Stimulated activated CD4-positive, alpha-beta T cell treated with anti-CD3 and anti-CD28 coated beads, TNF-alpha, amount 100 ng/mL, for 24 hours (primary cell): ENCODE data around the gene AMIGO2.

Experiments used
- DNase-seq, 3 experiments: peaks; one replicate each; pipeline ENCODE4 v3.0.0-alpha.2; 2020; ENCODE audit warnings: low read depth in 3 of 3

Gene AMIGO2

GRCh38 chr12:47033789-47034555, 45.8 kb downstream of the AMIGO2 start:
- DNase-seq, result no peak

DNA sequence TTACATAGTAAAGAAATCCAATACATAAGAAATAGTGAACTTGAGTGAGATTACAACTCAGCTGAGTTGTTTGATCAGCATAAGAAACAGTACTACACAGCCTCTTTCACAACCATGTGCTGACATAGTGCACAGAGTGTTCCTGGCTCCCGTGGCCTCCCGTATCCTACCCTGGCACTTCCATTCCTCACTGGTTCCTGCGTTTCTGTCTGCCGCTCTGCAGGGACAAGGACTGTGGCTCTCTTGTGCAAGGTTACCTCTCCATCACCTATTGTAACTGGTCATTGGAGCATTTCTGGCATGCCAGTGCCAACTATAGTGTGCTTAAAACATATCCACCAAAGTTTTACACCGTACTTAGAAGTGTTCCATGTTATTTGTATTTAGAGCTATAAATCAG, 46.7 kb downstream of the AMIGO2 start:
- DNase-seq, result no peak

DNA sequence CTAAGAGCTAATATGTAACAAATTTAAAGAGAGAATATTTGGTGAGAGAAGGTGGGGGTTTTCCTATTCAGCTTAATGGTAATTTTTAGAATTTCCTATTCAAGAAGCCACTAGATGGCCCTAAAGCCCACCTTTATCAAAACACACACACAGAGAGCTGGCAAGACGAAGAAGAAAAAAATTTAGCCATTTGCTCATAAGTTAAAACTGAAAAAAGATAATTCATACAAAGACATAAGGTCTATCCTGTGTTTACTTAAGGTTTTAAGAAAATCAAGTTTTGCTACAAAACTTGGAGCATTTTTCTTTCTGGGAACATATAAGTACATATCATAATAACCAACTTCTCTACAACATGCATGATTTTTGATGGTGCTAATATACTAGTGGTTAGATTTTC, 47.1 kb downstream of the AMIGO2 start:
- no peak for DNase-seq

DNA sequence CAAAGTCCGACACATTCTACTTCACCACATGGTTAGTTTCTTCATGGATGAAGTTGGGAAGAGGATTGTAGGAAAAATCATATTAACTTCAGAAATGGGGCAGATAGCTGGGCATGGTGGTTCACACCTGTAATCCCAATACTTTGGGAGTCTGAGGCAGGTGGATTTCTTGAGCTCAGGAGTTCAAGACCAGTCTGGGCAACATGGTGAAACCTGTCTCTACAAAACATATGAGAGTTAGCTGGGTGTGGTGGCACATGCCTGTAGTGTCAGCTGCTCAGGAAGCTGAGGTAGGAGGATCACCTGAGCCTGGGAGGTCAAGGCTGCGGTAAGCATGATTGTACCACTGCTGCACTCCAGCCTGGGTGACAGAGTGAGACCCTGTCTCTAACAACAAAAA, 49.9 kb downstream of the AMIGO2 start:
- no peak for DNase-seq

DNA sequence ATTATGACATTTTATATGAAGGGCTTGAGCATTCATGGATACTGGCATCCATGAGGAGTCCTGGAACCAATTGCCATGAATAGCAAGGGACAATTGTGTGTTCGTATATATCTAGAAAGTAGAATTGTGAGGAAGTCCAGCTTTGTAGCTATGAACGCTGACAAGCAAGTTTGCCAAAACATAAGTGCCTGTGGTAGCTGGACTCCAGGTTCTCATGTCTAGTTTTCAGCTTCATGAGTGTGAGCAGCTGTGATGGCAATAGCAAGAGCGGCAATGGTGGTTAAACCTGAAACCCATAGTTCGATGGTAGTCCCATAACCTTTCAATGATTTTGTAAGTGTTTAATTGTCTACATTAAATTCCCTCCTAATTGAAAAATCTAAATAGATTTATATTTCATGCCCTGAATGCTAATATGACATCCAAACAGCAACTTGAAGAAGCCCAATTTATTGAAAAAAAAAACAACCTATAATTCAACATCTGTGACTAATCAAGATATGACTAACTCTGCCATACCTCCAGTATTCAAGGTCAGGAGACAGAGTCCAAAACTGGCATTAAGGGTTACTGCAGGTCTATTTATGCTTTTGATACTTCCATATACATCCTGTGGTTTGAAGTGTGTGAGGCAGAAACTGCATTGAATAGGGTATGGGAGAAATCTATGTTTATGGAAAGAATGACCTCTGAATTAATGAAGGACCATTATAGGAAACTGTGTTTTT, 50.6 kb downstream of the AMIGO2 start:
- DNase-seq, result no peak

DNA sequence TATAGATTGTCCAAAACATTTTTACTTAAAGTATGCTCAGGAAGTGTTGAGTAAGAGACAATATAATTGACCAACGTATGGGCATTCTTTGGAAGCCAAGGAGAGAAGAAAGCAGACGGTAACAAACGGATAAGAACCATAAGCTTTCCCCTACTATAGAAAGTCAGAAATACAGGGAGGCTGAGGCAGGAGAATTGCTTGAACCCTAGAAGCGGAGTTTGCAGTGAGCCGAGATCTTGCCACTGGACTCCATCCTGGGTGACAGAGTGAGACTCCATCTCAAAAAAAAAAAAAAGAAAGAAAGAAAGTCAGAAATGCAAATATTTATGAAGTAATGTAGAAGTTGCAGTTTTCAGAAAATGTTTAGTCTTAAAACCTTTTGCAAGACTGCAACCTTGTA, 51.6 kb downstream of the AMIGO2 start:
- DNase-seq, result no peak
